Chondrocyte (in vitro differentiated cells): ENCODE data around the gene TMIGD3. TPM values are rescaled to one million over a fixed set of nuclear protein-coding genes. Genes with fewer than 3 reads are reported as not detected.

Experiments
- DNase-seq: peaks from one replicate; pipeline ENCODE4 v3.0.0; 2021; ENCODE audit warnings: mixed read lengths, low spot score
- H3K27ac Mint-ChIP-seq: one replicate; pipeline ENCODE4 v1.8.0; 2021; ENCODE audit warnings: mild to moderate bottlenecking, moderate library complexity, mixed read lengths; ENCODE audit not compliant: unreplicated experiment
- H3K27me3 Mint-ChIP-seq: 2 replicates; pipeline ENCODE4 v1.8.0; 2021; ENCODE audit warnings: low read depth, mixed read lengths
- H3K36me3 Mint-ChIP-seq: 2 replicates; pipeline ENCODE4 v1.8.0; 2021; ENCODE audit warnings: low read depth, mixed read lengths
- H3K4me1 Mint-ChIP-seq: 2 replicates; pipeline ENCODE4 v1.8.0; 2021; ENCODE audit warnings: low read depth, mild to moderate bottlenecking, mixed read lengths
- H3K4me3 Mint-ChIP-seq: one replicate; pipeline ENCODE4 v1.8.0; 2021; ENCODE audit warnings: mild to moderate bottlenecking, moderate library complexity, mixed read lengths; ENCODE audit not compliant: unreplicated experiment
- H3K9me3 Mint-ChIP-seq: 2 replicates; pipeline ENCODE4 v1.8.0; 2021; ENCODE audit warnings: low read depth, mixed read lengths
- total RNA-seq: library from RNA; stranded (reverse); gene quantifications from 3 replicates; pipeline ENCODE4 v1.2.1, GENCODE V29; 2021
- TF ChIP-seq, protein P1 (sequence below): fragments of 200-600 bp; sonication (generic); IDR thresholded peaks from 2 replicates; pipeline ENCODE4 v1.5.0; 2021; ENCODE audit warnings: antibody characterized with exemption, mild to moderate bottlenecking, moderate library complexity

The TMIGD3 gene
- total RNA-seq, 1 donor from 2014 or later, result not detected

DNA sequence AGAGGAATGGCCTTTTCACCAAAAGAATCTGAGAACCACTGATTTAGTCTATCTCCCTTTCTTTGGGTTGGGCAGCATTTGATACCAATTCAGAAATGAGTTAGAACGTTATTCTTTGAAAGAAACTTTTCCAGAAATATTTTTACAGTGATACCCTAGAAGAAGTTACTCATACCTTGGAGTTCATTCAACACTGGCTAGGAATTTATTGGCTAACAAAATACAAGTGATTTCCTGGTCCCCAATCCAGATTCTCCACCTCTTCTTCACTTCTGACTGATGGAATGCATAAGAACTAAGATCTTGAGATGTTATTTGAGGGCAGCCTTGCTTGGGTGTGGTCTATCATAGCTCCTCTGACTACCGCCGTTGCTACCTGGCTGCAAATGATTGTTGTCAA, 20.3 kb downstream of the TMIGD3 start:
- no peaks in the 10 kb centered on the region for H3K27me3 Mint-ChIP-seq
- H3K4me3 Mint-ChIP-seq, result no peak overlapping the region
- H3K27ac Mint-ChIP-seq, result no peak overlapping the region
- H3K36me3 Mint-ChIP-seq, result no peaks in the 10 kb centered on the region
- H3K4me1 Mint-ChIP-seq, result peaks cover 12% of the 10 kb centered on the region
- TF ChIP-seq, protein P1, sequence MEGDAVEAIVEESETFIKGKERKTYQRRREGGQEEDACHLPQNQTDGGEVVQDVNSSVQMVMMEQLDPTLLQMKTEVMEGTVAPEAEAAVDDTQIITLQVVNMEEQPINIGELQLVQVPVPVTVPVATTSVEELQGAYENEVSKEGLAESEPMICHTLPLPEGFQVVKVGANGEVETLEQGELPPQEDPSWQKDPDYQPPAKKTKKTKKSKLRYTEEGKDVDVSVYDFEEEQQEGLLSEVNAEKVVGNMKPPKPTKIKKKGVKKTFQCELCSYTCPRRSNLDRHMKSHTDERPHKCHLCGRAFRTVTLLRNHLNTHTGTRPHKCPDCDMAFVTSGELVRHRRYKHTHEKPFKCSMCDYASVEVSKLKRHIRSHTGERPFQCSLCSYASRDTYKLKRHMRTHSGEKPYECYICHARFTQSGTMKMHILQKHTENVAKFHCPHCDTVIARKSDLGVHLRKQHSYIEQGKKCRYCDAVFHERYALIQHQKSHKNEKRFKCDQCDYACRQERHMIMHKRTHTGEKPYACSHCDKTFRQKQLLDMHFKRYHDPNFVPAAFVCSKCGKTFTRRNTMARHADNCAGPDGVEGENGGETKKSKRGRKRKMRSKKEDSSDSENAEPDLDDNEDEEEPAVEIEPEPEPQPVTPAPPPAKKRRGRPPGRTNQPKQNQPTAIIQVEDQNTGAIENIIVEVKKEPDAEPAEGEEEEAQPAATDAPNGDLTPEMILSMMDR, result no peak
- no peak for DNase-seq
- H3K9me3 Mint-ChIP-seq, result no peaks in the 10 kb centered on the region

DNA sequence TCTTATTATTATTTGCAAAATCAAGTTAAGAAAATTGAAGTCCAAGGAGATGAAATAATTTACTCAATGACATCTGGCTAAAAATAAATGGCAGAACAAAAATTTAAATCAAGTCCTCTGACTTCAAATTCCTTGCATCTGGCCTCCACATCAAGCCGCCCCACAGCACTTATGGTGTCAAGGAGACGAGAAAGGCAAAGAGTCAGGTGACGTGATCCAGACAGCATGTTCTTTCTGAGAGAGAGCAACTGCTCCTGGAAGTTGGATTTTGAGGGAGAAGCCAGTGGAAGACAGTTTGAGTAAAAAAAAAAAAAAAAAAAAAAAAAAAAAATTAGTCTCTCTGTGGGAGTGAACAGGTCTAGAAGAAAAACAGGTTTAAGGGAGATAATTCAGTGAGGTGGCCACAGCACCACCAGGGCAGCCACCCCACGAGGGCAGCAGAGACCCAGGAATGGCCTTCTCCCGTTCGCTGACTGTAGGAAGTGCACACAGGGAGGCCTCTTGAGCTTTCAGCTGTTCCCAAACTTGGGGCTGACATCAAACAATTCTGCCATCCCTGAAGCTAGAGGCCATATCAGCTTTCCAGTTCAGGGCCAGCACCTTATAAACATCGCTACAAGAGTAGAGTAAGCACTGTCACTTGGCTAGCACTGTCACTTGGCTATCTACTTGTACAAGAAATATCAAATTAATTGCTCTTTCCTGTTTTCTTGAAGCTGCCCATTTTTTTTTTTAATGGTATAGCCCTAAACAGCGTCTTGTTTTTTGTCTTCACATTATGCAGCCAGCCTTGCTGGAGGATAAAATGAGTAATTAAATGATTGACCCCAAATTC, 21.8 kb downstream of the TMIGD3 start:
- H3K27me3 Mint-ChIP-seq, result no peaks in the 10 kb centered on the region
- H3K4me1 Mint-ChIP-seq, result peaks cover 12% of the 10 kb centered on the region
- H3K4me3 Mint-ChIP-seq, result no peak overlapping the region
- no peak overlapping the region for H3K27ac Mint-ChIP-seq
- peaks cover 3% of the 10 kb centered on the region for H3K36me3 Mint-ChIP-seq
- no peaks in the 10 kb centered on the region for H3K9me3 Mint-ChIP-seq
- no peak for DNase-seq
- TF ChIP-seq, protein P1, result peak; percentile 86

DNA sequence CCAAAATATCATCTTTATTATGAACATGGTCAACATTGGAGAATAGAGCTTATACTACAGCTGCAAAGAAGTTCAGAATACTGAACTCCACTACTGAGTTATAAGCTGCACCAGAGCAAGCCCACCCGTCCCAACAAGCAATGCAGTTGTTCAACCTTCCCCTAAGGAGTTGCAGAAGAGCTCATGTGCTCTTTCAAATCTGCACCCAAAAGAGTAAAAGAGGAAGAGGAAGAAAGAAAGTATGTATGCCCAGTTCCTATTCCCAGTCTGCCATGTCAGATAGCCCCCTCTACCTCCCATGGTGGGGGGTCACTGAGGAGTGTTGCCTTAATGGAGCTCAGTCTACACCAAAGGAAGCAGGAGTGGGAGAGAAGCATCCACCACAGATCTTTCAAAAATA, 22.8 kb downstream of the TMIGD3 start:
- no peaks in the 10 kb centered on the region for H3K9me3 Mint-ChIP-seq
- no peak overlapping the region for H3K27ac Mint-ChIP-seq
- peaks cover 3% of the 10 kb centered on the region for H3K36me3 Mint-ChIP-seq
- peaks cover 12% of the 10 kb centered on the region for H3K4me1 Mint-ChIP-seq
- TF ChIP-seq, protein P1, result no peak
- H3K27me3 Mint-ChIP-seq, result peaks cover 1% of the 10 kb centered on the region
- no peak overlapping the region for H3K4me3 Mint-ChIP-seq
- DNase-seq, result no peak

DNA sequence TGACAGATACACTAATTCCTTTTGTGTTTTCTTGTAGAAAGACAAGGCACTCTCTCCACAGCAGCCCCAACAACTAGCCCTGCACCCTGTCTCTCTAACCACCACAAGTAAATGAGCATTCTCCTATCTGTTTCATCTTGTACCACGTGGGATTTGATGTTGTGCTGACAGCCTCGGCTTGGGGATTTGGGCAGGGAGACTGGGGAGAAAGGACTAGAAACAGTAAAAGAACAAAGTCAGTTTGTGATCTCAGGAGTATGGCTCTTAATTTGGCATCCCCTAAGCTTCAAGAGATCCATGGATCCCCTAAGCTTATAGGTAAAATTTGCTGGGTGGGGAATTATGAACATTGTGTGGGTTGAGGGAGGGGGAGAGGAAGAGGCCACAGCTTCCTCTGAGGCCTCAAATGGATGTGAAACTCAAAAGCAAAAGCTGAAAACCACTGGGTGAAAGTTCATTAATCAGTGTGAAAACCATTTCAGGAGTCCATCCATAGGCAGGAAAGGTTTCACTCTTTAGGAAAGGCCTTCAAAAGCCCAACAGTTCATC, 26.6 kb downstream of the TMIGD3 start:
- H3K4me1 Mint-ChIP-seq, result peaks cover 21% of the 10 kb centered on the region
- TF ChIP-seq, protein P1, result no peak
- no peak overlapping the region for H3K4me3 Mint-ChIP-seq
- H3K36me3 Mint-ChIP-seq, result peaks cover 5% of the 10 kb centered on the region
- H3K27me3 Mint-ChIP-seq, result peaks cover 1% of the 10 kb centered on the region
- no peak for DNase-seq
- H3K27ac Mint-ChIP-seq, result no peak overlapping the region
- no peaks in the 10 kb centered on the region for H3K9me3 Mint-ChIP-seq

DNA sequence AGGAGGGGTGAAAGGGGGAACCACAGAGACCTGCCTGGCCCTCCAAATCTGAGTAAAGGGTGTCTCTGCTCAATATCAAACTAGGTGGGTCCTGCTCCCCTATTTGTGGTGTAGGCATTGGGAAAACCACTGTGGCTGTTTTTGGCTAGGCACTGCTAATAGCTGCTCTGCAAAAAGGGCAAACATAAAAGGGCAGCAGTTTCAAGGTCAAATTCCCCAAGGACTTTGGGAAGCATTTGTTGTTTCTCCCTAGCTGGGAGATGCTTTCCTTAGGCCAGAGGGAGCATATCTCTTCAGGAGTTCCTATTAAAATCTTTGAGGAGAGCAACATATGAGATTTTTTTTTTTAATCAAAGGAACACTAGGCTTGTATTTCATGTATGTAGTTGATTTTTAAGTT, 27.2 kb downstream of the TMIGD3 start:
- H3K27ac Mint-ChIP-seq, result no peak overlapping the region
- no peak for DNase-seq
- H3K27me3 Mint-ChIP-seq, result peaks cover 1% of the 10 kb centered on the region
- TF ChIP-seq, protein P1, result no peak
- peaks cover 21% of the 10 kb centered on the region for H3K4me1 Mint-ChIP-seq
- H3K4me3 Mint-ChIP-seq, result no peak overlapping the region
- no peaks in the 10 kb centered on the region for H3K9me3 Mint-ChIP-seq
- peaks cover 5% of the 10 kb centered on the region for H3K36me3 Mint-ChIP-seq
